Liver (tissue), 9 donors: ENCODE measurements around the gene OVCH1. TPM values are rescaled to one million over a fixed set of nuclear protein-coding genes. Genes with fewer than 3 reads are reported as not detected.

Experiments used
- DNase-seq: peaks from one replicate; pipeline ENCODE4 v3.0.0-alpha.2; 2017; ENCODE audit warnings: low spot score
- H3K27ac ChIP-seq, 2 donors: one replicate each; pipeline ENCODE4 v1.7.0; 2013; ENCODE audit warnings: inconsistent platforms in 2 of 2, low read length in 2 of 2, control low read depth in 1 of 2, low read depth in 1 of 2, mild to moderate bottlenecking in 1 of 2
- H3K27me3 ChIP-seq, 4 donors: one replicate each; pipeline versions ENCODE4 v1.6.1 to v1.7.0; 2013; ENCODE audit warnings: low read length in 3 of 4, inconsistent platforms in 1 of 4, mild to moderate bottlenecking in 1 of 4, moderate library complexity in 1 of 4; ENCODE audit not compliant: control insufficient read depth in 4 of 4, insufficient read depth in 4 of 4
- H3K36me3 ChIP-seq, 4 donors: one replicate each; pipeline versions ENCODE4 v1.6.1 to v1.7.0; 2013; ENCODE audit warnings: low read length in 3 of 4, mild to moderate bottlenecking in 3 of 4, low read depth in 1 of 4, moderate library complexity in 1 of 4; ENCODE audit not compliant: control insufficient read depth in 4 of 4, insufficient read depth in 3 of 4
- H3K4me1 ChIP-seq, 4 donors: one replicate each; pipeline versions ENCODE4 v1.6.1 to v1.7.0; 2013; ENCODE audit warnings: low read length in 3 of 4, mild to moderate bottlenecking in 3 of 4, moderate library complexity in 1 of 4; ENCODE audit not compliant: control insufficient read depth in 4 of 4, insufficient read depth in 4 of 4
- H3K4me3 ChIP-seq, 3 donors: one replicate each; pipeline versions ENCODE4 v1.6.1 to v1.7.0; 2013; ENCODE audit warnings: low read length in 3 of 3, control low read depth in 1 of 3, low read depth in 1 of 3, mild to moderate bottlenecking in 1 of 3
- H3K9ac ChIP-seq, 2 donors: one replicate each; pipeline ENCODE4 v1.7.0; 2013; ENCODE audit warnings: low read length in 2 of 2, mild to moderate bottlenecking in 2 of 2, moderate library complexity in 2 of 2, control low read depth in 1 of 2, low read depth in 1 of 2
- H3K9me3 ChIP-seq, 4 donors: one replicate each; pipeline versions ENCODE4 v1.6.1 to v1.7.0; 2013; ENCODE audit warnings: low read length in 3 of 4; ENCODE audit not compliant: control insufficient read depth in 4 of 4
- EGR1 ChIP-seq, 2 donors: IDR thresholded peaks; 2 replicates each; pipeline ENCODE4 v1.6.1; 2016 to 2018; ENCODE audit warnings: antibody characterized with exemption in 2 of 2, low read depth in 2 of 2
- FOXA1 ChIP-seq: IDR thresholded peaks from 2 replicates; pipeline ENCODE4 v1.6.1; 2016; ENCODE audit warnings: antibody characterized with exemption
- FOXA2 ChIP-seq: IDR thresholded peaks from 2 replicates; pipeline ENCODE4 v1.6.1; 2016; ENCODE audit warnings: antibody characterized with exemption
- GABPA ChIP-seq, 2 donors: IDR thresholded peaks in 1 of 2; conservative IDR thresholded peaks in 1 of 2; 2 replicates each; pipeline ENCODE4 v1.6.1; 2016; ENCODE audit warnings: antibody characterized with exemption in 2 of 2, mild to moderate bottlenecking in 1 of 2, moderate library complexity in 1 of 2
- HNF4A ChIP-seq, 2 donors: conservative IDR thresholded peaks; 2 replicates each; pipeline ENCODE4 v1.6.1; 2016; ENCODE audit warnings: antibody characterized with exemption in 2 of 2, mild to moderate bottlenecking in 2 of 2
- HNF4G ChIP-seq: IDR thresholded peaks from 2 replicates; pipeline ENCODE4 v1.6.1; 2016; ENCODE audit warnings: antibody characterized with exemption
- JUND ChIP-seq, 2 donors: IDR thresholded peaks; 2 replicates each; pipeline ENCODE4 v1.6.1; 2016; ENCODE audit warnings: antibody characterized with exemption in 2 of 2
- NR2F2 ChIP-seq: IDR thresholded peaks from 2 replicates; pipeline ENCODE4 v1.6.1; 2016; ENCODE audit warnings: antibody characterized with exemption
- RAD21 ChIP-seq, 2 donors: IDR thresholded peaks; 2 replicates each; pipeline ENCODE4 v1.6.1; 2016; ENCODE audit warnings: antibody characterized with exemption in 2 of 2, mild to moderate bottlenecking in 2 of 2
- REST ChIP-seq: IDR thresholded peaks from 2 replicates; pipeline ENCODE4 v1.6.1; 2016; ENCODE audit warnings: antibody characterized with exemption, mild to moderate bottlenecking
- RXRA ChIP-seq, 2 donors: IDR thresholded peaks; 2 replicates each; pipeline ENCODE4 v1.6.1; 2017 to 2018; ENCODE audit warnings: antibody characterized with exemption in 2 of 2, mild to moderate bottlenecking in 1 of 2
- SP1 ChIP-seq: IDR thresholded peaks from 2 replicates; pipeline ENCODE4 v1.6.1; 2018; ENCODE audit warnings: antibody characterized with exemption, mild to moderate bottlenecking
- TAF1 ChIP-seq: conservative IDR thresholded peaks from 2 replicates; pipeline ENCODE4 v1.6.1; 2016; ENCODE audit warnings: antibody characterized with exemption, mild to moderate bottlenecking
- YY1 ChIP-seq: IDR thresholded peaks from 2 replicates; pipeline ENCODE4 v1.6.1; 2016; ENCODE audit warnings: antibody characterized with exemption, mild to moderate bottlenecking
- ZBTB33 ChIP-seq: IDR thresholded peaks from 2 replicates; pipeline ENCODE4 v1.6.1; 2016; ENCODE audit warnings: antibody characterized with exemption
- WGBS: extraction: QIAGEN DNeasy Blood & Tissue Kit; methylation state at CpG from one replicate; pipeline ENCODE4 v1.1.7; 2013; 5-methylcytosine and 5-hydroxymethylcytosine counted together
- polyA plus RNA-seq, 2 donors: library from polyadenylated mRNA; stranded (reverse) in 1 of 2; unstranded in 1 of 2; fragments of 200-250 nt in 1 of 2; fragments of >200 nt in 1 of 2; fragmentation: Nextera tagmentation in 1 of 2; extraction: Ambion mirVana in 1 of 2; gene quantifications; one replicate each; pipeline versions ENCODE4 v1.2.1 to v1.2.3, GENCODE V29; 2013 to 2015
- total RNA-seq, 2 donors: library from RNA; depleted of rRNA; stranded (reverse); fragments of >200 nt; gene quantifications; one replicate each; pipeline ENCODE4 v1.2.3, GENCODE V29; 2014
- TF ChIP-seq, protein P1 (sequence below): fragments of 150-350 bp; IDR thresholded peaks from 2 replicates; pipeline ENCODE4 v1.5.1; 2017; ENCODE audit warnings: improper control_type of control experiment, low read depth, low read length; ENCODE audit not compliant: missing input control
- TF ChIP-seq, protein P2 (sequence below): IDR thresholded peaks from 2 replicates; pipeline ENCODE4 v1.6.1; 2016; ENCODE audit warnings: antibody characterized with exemption
- TF ChIP-seq, protein P3 (sequence below): IDR thresholded peaks from 2 replicates; pipeline ENCODE4 v1.6.1; 2016; ENCODE audit warnings: antibody characterized with exemption
- donor health status: healthy.
- donor health status: healthy.
- donor health status: healthy.
- donor health status: healthy.
- donor health status: healthy.

The OVCH1 gene
- total and polyA plus RNA-seq, 4 donors: 0.08 TPM; not detected in 3

GRCh38 chr12:29528161-29528560, 30.7 kb upstream of the OVCH1 start:
- Histone ChIP-seq H3K9ac (no peak overlapping the region), H3K4me3 (no peak overlapping the region), H3K27ac (no peak overlapping the region), H3K36me3 (no peaks in the 10 kb centered on the region), H3K27me3 (no peaks in the 10 kb centered on the region), H3K9me3 (no peaks in the 10 kb centered on the region), H3K4me1 (no peaks in the 10 kb centered on the region)
- DNase-seq: no peak
- TF ChIP-seq YY1 (no peak), REST (no peak), HNF4G (no peak), FOXA1 (no peak), SP1 (no peak), NR2F2 (no peak), JUND (IDR thresholded peaks at IDR 0.05) (no peak), HNF4A (conservative IDR thresholded peaks at IDR 0.05) (no peak), GABPA (IDR thresholded peaks at IDR 0.05 in 1 of 2, conservative IDR thresholded peaks at IDR 0.05 in 1 of 2) (no peak), ZBTB33 (no peak), TAF1 (no peak), RAD21 (IDR thresholded peaks at IDR 0.05) (no peak), RXRA (IDR thresholded peaks at IDR 0.05) (no peak), EGR1 (IDR thresholded peaks at IDR 0.05; ENCODE audit: low read depth in 2 of 2) (no peak), FOXA2 (no peak)
- TF ChIP-seq, protein P1, sequence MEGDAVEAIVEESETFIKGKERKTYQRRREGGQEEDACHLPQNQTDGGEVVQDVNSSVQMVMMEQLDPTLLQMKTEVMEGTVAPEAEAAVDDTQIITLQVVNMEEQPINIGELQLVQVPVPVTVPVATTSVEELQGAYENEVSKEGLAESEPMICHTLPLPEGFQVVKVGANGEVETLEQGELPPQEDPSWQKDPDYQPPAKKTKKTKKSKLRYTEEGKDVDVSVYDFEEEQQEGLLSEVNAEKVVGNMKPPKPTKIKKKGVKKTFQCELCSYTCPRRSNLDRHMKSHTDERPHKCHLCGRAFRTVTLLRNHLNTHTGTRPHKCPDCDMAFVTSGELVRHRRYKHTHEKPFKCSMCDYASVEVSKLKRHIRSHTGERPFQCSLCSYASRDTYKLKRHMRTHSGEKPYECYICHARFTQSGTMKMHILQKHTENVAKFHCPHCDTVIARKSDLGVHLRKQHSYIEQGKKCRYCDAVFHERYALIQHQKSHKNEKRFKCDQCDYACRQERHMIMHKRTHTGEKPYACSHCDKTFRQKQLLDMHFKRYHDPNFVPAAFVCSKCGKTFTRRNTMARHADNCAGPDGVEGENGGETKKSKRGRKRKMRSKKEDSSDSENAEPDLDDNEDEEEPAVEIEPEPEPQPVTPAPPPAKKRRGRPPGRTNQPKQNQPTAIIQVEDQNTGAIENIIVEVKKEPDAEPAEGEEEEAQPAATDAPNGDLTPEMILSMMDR: no peak
- TF ChIP-seq, protein P2, sequence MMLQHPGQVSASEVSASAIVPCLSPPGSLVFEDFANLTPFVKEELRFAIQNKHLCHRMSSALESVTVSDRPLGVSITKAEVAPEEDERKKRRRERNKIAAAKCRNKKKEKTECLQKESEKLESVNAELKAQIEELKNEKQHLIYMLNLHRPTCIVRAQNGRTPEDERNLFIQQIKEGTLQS: no peak
- TF ChIP-seq, protein P3, sequence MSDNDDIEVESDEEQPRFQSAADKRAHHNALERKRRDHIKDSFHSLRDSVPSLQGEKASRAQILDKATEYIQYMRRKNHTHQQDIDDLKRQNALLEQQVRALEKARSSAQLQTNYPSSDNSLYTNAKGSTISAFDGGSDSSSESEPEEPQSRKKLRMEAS: no peak
- WGBS: 84% methylated on average over 4 of the region's 4 CpGs
